HepG2 (cell line): ENCODE results near the gene PCGF2. TPM values are rescaled to one million over a fixed set of nuclear protein-coding genes. Genes with fewer than 3 reads are reported as not detected.
A peak's percentile ranks its signal among the peaks of the same experiment; 100 is the strongest.

Experiments used
- AFF4 ChIP-seq: sonication (generic); formaldehyde crosslinking; IDR thresholded peaks from 2 replicates; pipeline ENCODE4 v1.4.0; 2020; ENCODE audit warnings: missing genetic modification reagents
- ATF7 ChIP-seq, 2 experiments: fragments of 450-650 bp in 1 of 2; sonication (generic) in 1 of 2; formaldehyde crosslinking in 1 of 2; IDR thresholded peaks; 2 replicates each; pipeline versions ENCODE4 v1.4.0 to v1.6.1; 2016 to 2020; ENCODE audit warnings: antibody characterized with exemption in 1 of 2, mild to moderate bottlenecking in 1 of 2, missing genetic modification reagents in 1 of 2
- CCAR2 ChIP-seq: fragments of 200-400 bp; formaldehyde crosslinking; optimal IDR thresholded peaks from 2 replicates; pipeline ENCODE3; 2018; ENCODE audit warnings: low read depth, mild to moderate bottlenecking, low read length, moderate library complexity
- GLMP ChIP-seq: sonication (generic); formaldehyde crosslinking; IDR thresholded peaks from 2 replicates; pipeline ENCODE4 v1.9.0; 2021; ENCODE audit warnings: missing genetic modification reagents, mild to moderate bottlenecking, borderline replicate concordance
- HMGA1 ChIP-seq: sonication (generic); formaldehyde crosslinking; conservative IDR thresholded peaks from 2 replicates; pipeline ENCODE4 v1.4.0; 2020; ENCODE audit warnings: missing genetic modification reagents
- HNRNPUL1 ChIP-seq: fragments of 200-400 bp; formaldehyde crosslinking; IDR thresholded peaks from 2 replicates; pipeline ENCODE4 v1.6.1; 2017; ENCODE audit warnings: low read depth, mild to moderate bottlenecking, low read length, moderate library complexity
- HOMEZ ChIP-seq: IDR thresholded peaks from 2 replicates; pipeline ENCODE4 v1.6.1; 2016; ENCODE audit warnings: low read depth
- KDM4B ChIP-seq: sonication (generic); formaldehyde crosslinking; IDR thresholded peaks from 2 replicates; pipeline ENCODE4 v1.4.0; 2020; ENCODE audit warnings: missing genetic modification reagents
- KDM6A ChIP-seq: IDR thresholded peaks from 2 replicates; pipeline ENCODE4 v1.6.1; 2016; ENCODE audit warnings: low read depth
- MAFF ChIP-seq: IDR thresholded peaks from 2 replicates; pipeline ENCODE4 v1.6.1; 2011; ENCODE audit warnings: low read depth, low read length, improper control_type of control experiment
- POGZ ChIP-seq: sonication (generic); formaldehyde crosslinking; IDR thresholded peaks from 2 replicates; pipeline ENCODE4 v1.4.0; 2020; ENCODE audit warnings: mild to moderate bottlenecking, missing genetic modification reagents
- POLR2A ChIP-seq, 2 experiments: IDR thresholded peaks; 2 replicates each; pipeline ENCODE4 v1.6.1; 2011; ENCODE audit warnings: low read depth in 2 of 2, low read length in 2 of 2, mild to moderate bottlenecking in 1 of 2, moderate library complexity in 1 of 2; ENCODE audit not compliant: insufficient read depth in 1 of 2
- SMC3 ChIP-seq: IDR thresholded peaks from 2 replicates; pipeline ENCODE4 v1.6.1; 2011; ENCODE audit warnings: low read length, improper control_type of control experiment
- SOX6 ChIP-seq, 2 experiments: fragments of 450-650 bp in 1 of 2; sonication (generic) in 1 of 2; formaldehyde crosslinking in 1 of 2; IDR thresholded peaks; 2 replicates each; pipeline versions ENCODE4 v1.4.0 to v1.6.1; 2017 to 2020; ENCODE audit warnings: antibody characterized with exemption in 1 of 2, mild to moderate bottlenecking in 1 of 2, missing genetic modification reagents in 1 of 2
- TFAP4 ChIP-seq: sonication (generic); IDR thresholded peaks from 2 replicates; pipeline ENCODE4 v1.6.1; 2016; ENCODE audit warnings: low read depth, borderline replicate concordance
- TSC22D2 ChIP-seq: sonication (generic); formaldehyde crosslinking; IDR thresholded peaks from 2 replicates; pipeline ENCODE4 v1.5.1; 2020; ENCODE audit warnings: missing genetic modification reagents, mild to moderate bottlenecking, borderline replicate concordance
- ZMAT5 ChIP-seq: sonication (generic); formaldehyde crosslinking; IDR thresholded peaks from 2 replicates; pipeline ENCODE4 v1.5.0; 2020; ENCODE audit warnings: mild to moderate bottlenecking, low read depth, missing genetic modification reagents, borderline replicate concordance
- ZNF549 ChIP-seq: sonication (generic); formaldehyde crosslinking; IDR thresholded peaks from 2 replicates; pipeline ENCODE4 v1.5.0; 2020; ENCODE audit warnings: missing genetic modification reagents
- ZNF589 ChIP-seq: sonication (generic); formaldehyde crosslinking; conservative IDR thresholded peaks from 2 replicates; pipeline ENCODE4 v1.8.0; 2022; ENCODE audit warnings: mild to moderate bottlenecking, moderate library complexity, missing genetic modification reagents
- ZNF678 ChIP-seq: sonication (generic); formaldehyde crosslinking; IDR thresholded peaks from 2 replicates; pipeline ENCODE4 v1.4.0; 2020; ENCODE audit warnings: mild to moderate bottlenecking, missing genetic modification reagents
- ZNF761 ChIP-seq: sonication (generic); formaldehyde crosslinking; conservative IDR thresholded peaks from 2 replicates; pipeline ENCODE4 v1.4.0; 2020; ENCODE audit warnings: mild to moderate bottlenecking, missing genetic modification reagents
- ZNF792 ChIP-seq: IDR thresholded peaks from 2 replicates; pipeline ENCODE4 v1.6.1; 2016
- polyA plus RNA-seq, 8 experiments: library from polyadenylated mRNA; depleted of rRNA in 3 of 8; stranded (reverse) in 7 of 8; unstranded in 1 of 8; fragments of >200 nt; fragmentation: Illumina TruSeq in 4 of 8; extraction: Trizol in 4 of 8; gene quantifications; 2 replicates each; pipeline versions ENCODE4 v1.2.1 to v1.2.3, GENCODE V29; 2011 to 2016; ENCODE audit warnings: low read depth in 4 of 8, missing spikeins in 1 of 8, mixed read lengths in 1 of 8; ENCODE audit not compliant: insufficient read depth in 1 of 8
- total RNA-seq, 5 experiments: library from RNA; depleted of rRNA; stranded (reverse); fragments of >200 nt; fragmentation: Illumina TruSeq; extraction: Trizol; gene quantifications; 2 replicates each; pipeline ENCODE4 v1.2.3, GENCODE V29; 2016; ENCODE audit warnings: low read depth in 1 of 5

PCGF2 gene
- total and polyA plus RNA-seq, 2 of the 13 experiments (the other 11 are each of a cell fraction or from before 2014, with no cell fraction given) = 11.6 to 29.4 TPM

GRCh38 chr17:38701504-38702165, 46.5 kb downstream of the PCGF2 start (continued):
- TF ChIP-seq GLMP (CRISPR knock-in tag) (no peak), ZNF549 (CRISPR knock-in tag) (no peak), ZNF761 (CRISPR knock-in tag) (peak; percentile 82; the same call in 1 of the 2 replicates), TFAP4 (peak; percentile 57), HMGA1 (CRISPR knock-in tag) (no peak), TSC22D2 (CRISPR knock-in tag) (no peak), SMC3 (no peak), POLR2A (IDR thresholded peaks at IDR 0.05; ENCODE audit: insufficient read depth in 1 of 2, low read depth in 2 of 2, low read length in 2 of 2) (peak in 1 of 2 experiments; percentile 6; a peak in 1 of 4 replicates), ZNF589 (CRISPR knock-in tag) (0 out of 2 replicates have a peak, but pooled peaks have one; percentile 17), CCAR2 (no peak), ZMAT5 (CRISPR knock-in tag) (no peak), SOX6 (IDR thresholded peaks at IDR 0.05) (no peak), SOX6 (CRISPR knock-in tag; IDR thresholded peaks at IDR 0.05) (no peak; the same call in 1 of the 2 replicates), KDM4B (CRISPR knock-in tag) (no peak), HNRNPUL1 (no peak), MAFF (0 out of 2 replicates have a peak, but pooled peaks have one; percentile 11), KDM6A (CRISPR knock-in tag) (no peak), ZNF678 (peak; percentile 93; the same call in 1 of the 2 replicates), HOMEZ (CRISPR knock-in tag) (0 out of 2 replicates have a peak, but pooled peaks have one; percentile 8), AFF4 (CRISPR knock-in tag) (no peak; the same call in none of the 2 replicates), POGZ (CRISPR knock-in tag) (no peak), ATF7 (IDR thresholded peaks at IDR 0.05) (no peak), ATF7 (CRISPR knock-in tag; IDR thresholded peaks at IDR 0.05) (peak; percentile 45; the same call in 1 of the 2 replicates), ZNF792 (CRISPR knock-in tag) (no peak)
